ENCODE data around the gene PHLDA3.

Gene PHLDA3

GRCh38 chr1:201460814-201461644 is 8.0 kb downstream of the PHLDA3 start:
- no peak for DNase-seq

- no peak for DNase-seq
Measured at GRCh38 chr1:201459775-201460174, 9.2 kb downstream of the PHLDA3 start.

GRCh38 chr1:201459052-201459451 is 9.9 kb downstream of the PHLDA3 start:
- no peak for DNase-seq

GRCh38 chr1:201457508-201457960 is 11.5 kb downstream of the PHLDA3 start:
- DNase-seq: no peak

- no peak for DNase-seq
Measured at GRCh38 chr1:201456499-201457309, 12.3 kb downstream of the PHLDA3 start.

- no peak for DNase-seq
Measured at GRCh38 chr1:201455098-201455497, 13.9 kb downstream of the PHLDA3 start.

GRCh38 chr1:201454608-201455007 is 14.4 kb downstream of the PHLDA3 start:
- no peak for DNase-seq

GRCh38 chr1:201452866-201453265 is 16.1 kb downstream of the PHLDA3 start:
- DNase-seq: no peak

GRCh38 chr1:201450721-201451291 is 18.2 kb downstream of the PHLDA3 start:
- no peak for DNase-seq

- DNase-seq: no peak
Measured at GRCh38 chr1:201448990-201449389, 20.0 kb downstream of the PHLDA3 start.

- DNase-seq: peak; percentile 3
Measured at GRCh38 chr1:201447903-201448871, 20.8 kb downstream of the PHLDA3 start.

- no peak for DNase-seq
Measured at GRCh38 chr1:201445310-201445709, 23.7 kb downstream of the PHLDA3 start.

GRCh38 chr1:201444792-201445191 is 24.2 kb downstream of the PHLDA3 start:
- DNase-seq: no peak

GRCh38 chr1:201443747-201444146 is 25.2 kb downstream of the PHLDA3 start:
- DNase-seq: no peak

- no peak for DNase-seq
Measured at GRCh38 chr1:201436969-201437368, 32.0 kb downstream of the PHLDA3 start.

GRCh38 chr1:201436393-201436792 is 32.6 kb downstream of the PHLDA3 start:
- DNase-seq: no peak

GRCh38 chr1:201434266-201434665 is 34.7 kb downstream of the PHLDA3 start:
- no peak for DNase-seq

- no peak for DNase-seq
Measured at GRCh38 chr1:201433609-201434008, 35.4 kb downstream of the PHLDA3 start.

- DNase-seq: no peak
Measured at GRCh38 chr1:201430776-201431175, 38.2 kb downstream of the PHLDA3 start.

- DNase-seq: no peak
Measured at GRCh38 chr1:201429736-201430501, 39.1 kb downstream of the PHLDA3 start.

- DNase-seq: no peak
Measured at GRCh38 chr1:201427963-201428362, 41.0 kb downstream of the PHLDA3 start.
